ENCODE measurements around the gene LRRFIP1. TPM values are rescaled to one million over a fixed set of nuclear protein-coding genes. Genes with fewer than 3 reads are reported as not detected.

The LRRFIP1 gene
- total and polyA plus RNA-seq, 2 donors (not counting 3 experiments of a cell fraction or from before 2014, with no cell fraction given), result 39.2 to 179 TPM

GRCh38 chr2:237685408-237685807 lies 58.0 kb downstream of the LRRFIP1 start:
- Histone ChIP-seq H3K9me3 (replicated peaks; ENCODE audit: control insufficient read depth, insufficient read depth, low read length) (no peaks in the 10 kb centered on the region), H3K9ac (replicated peaks; ENCODE audit: extremely low read depth, insufficient read depth, low read length) (no peak overlapping the region), H3K4me2 (ENCODE audit: insufficient read depth, low read length) (no peak overlapping the region), H3K4me1 (ENCODE audit: control insufficient read depth, extremely low read depth, insufficient read depth, low read length) (peaks cover 27% of the 10 kb centered on the region), H4K20me1 (replicated peaks; ENCODE audit: control insufficient read depth, extremely low read depth, insufficient read depth, low read length) (no peaks in the 10 kb centered on the region), H3K9me1 (replicated peaks; ENCODE audit: control insufficient read depth, extremely low read depth, insufficient read depth, low read length) (no peaks in the 10 kb centered on the region), H2AFZ (ENCODE audit: low read depth, low read length) (no peak overlapping the region), H3K27me3 (ENCODE audit: control insufficient read depth in 2 of 2, insufficient read depth in 2 of 2, low read length in 2 of 2) (no peaks in the 10 kb centered on the region), H3K27ac (ENCODE audit: insufficient read depth, low read depth, low read length) (no peak overlapping the region), H3K36me3 (ENCODE audit: control insufficient read depth in 2 of 2, extremely low read depth in 1 of 2, insufficient read depth in 2 of 2, low read length in 2 of 2) (no peaks in the 10 kb centered on the region), H3K4me3 (replicated peaks in 1 of 3; ENCODE audit: insufficient read depth in 1 of 3, low read depth in 1 of 3, low read length in 3 of 3) (no peak overlapping the region), H3K79me2 (ENCODE audit: control insufficient read depth, insufficient read depth, low read length) (no peaks in the 10 kb centered on the region)
- BruUV-seq (replicated peaks), result no TSS peak
- intact Hi-C loops (cut with micrococcal nuclease) (no loop called here), dilution Hi-C loops (cut with MboI; ENCODE audit: extremely low pct_ligation_motif_present, low sequenced_read_pairs) (no loop called here)
- DNase-seq (ENCODE audit: low read depth, low spot score) (no peak), FAIRE-seq (peak; percentile 54)
- ChIA-PET POLR2A (no interaction called here), CTCF (interaction anchor here (0.7 to 4.4 kb wide), 19 partner anchors 9 to 172 kb away, joined by 3 to 46 read pairs (median 4); no protein-coding TSS in a partner anchor)
- TF ChIP-seq POLR2A (IDR thresholded peaks at IDR 0.05; ENCODE audit: low read depth, low read length) (no peak), JUN (IDR thresholded peaks at IDR 0.05; ENCODE audit: borderline replicate concordance, insufficient read depth, insufficient read length, low read depth) (no peak), MYC (IDR thresholded peaks at IDR 0.05; ENCODE audit: low read depth, low read length) (no peak), EZH2 (IDR thresholded peaks at IDR 0.05; ENCODE audit: borderline replicate concordance, low read depth, low read length, severe bottlenecking) (no peak), CTCF (IDR thresholded peaks at IDR 0.05; ENCODE audit: extremely low read depth in 1 of 2, insufficient read depth in 1 of 2, low read depth in 1 of 2, low read length in 2 of 2) (peak; percentile 20 to 27)

GRCh38 chr2:237686659-237687136 lies 59.3 kb downstream of the LRRFIP1 start:
- no peaks in the 10 kb centered on the region for H3K9me1 ChIP-seq (replicated peaks; ENCODE audit: control insufficient read depth, extremely low read depth, insufficient read depth, low read length)
- BruUV-seq (replicated peaks), result no TSS peak
- no peaks in the 10 kb centered on the region for H3K36me3 ChIP-seq (ENCODE audit: control insufficient read depth in 2 of 2, extremely low read depth in 1 of 2, insufficient read depth in 2 of 2, low read length in 2 of 2)
- H3K9me3 ChIP-seq (replicated peaks; ENCODE audit: control insufficient read depth, insufficient read depth, low read length), result no peaks in the 10 kb centered on the region
- no peaks in the 10 kb centered on the region for H3K27me3 ChIP-seq (ENCODE audit: control insufficient read depth in 2 of 2, insufficient read depth in 2 of 2, low read length in 2 of 2)
- peak overlapping the region; percentile 4 for H3K9ac ChIP-seq (replicated peaks; ENCODE audit: extremely low read depth, insufficient read depth, low read length)
- DNase-seq (ENCODE audit: low read depth, low spot score) (peak; percentile 82), FAIRE-seq (no peak)
- H4K20me1 ChIP-seq (replicated peaks; ENCODE audit: control insufficient read depth, extremely low read depth, insufficient read depth, low read length), result no peaks in the 10 kb centered on the region
- peaks cover 29% of the 10 kb centered on the region for H3K4me1 ChIP-seq (ENCODE audit: control insufficient read depth, extremely low read depth, insufficient read depth, low read length)
- peak overlapping the region; percentile 21 for H2AFZ ChIP-seq (ENCODE audit: low read depth, low read length)
- TF ChIP-seq CTCF (IDR thresholded peaks at IDR 0.05; ENCODE audit: extremely low read depth in 1 of 2, insufficient read depth in 1 of 2, low read depth in 1 of 2, low read length in 2 of 2) (peak; percentile 47 to 54), POLR2AphosphoS5 (IDR thresholded peaks at IDR 0.05; ENCODE audit: insufficient read depth, low read depth, low read length) (peak; percentile 70), EZH2 (IDR thresholded peaks at IDR 0.05; ENCODE audit: borderline replicate concordance, low read depth, low read length, severe bottlenecking) (no peak), FOS (IDR thresholded peaks at IDR 0.05; ENCODE audit: borderline replicate concordance, insufficient read depth, low read length) (peak; percentile 53), MAX (IDR thresholded peaks at IDR 0.05; ENCODE audit: insufficient read depth, insufficient read length) (peak; percentile 91), MYC (IDR thresholded peaks at IDR 0.05; ENCODE audit: low read depth, low read length) (peak; percentile 76), GATA2 (IDR thresholded peaks at IDR 0.05; ENCODE audit: insufficient read depth, insufficient read length, low read depth, low read length) (no peak), JUN (IDR thresholded peaks at IDR 0.05; ENCODE audit: borderline replicate concordance, insufficient read depth, insufficient read length, low read depth) (peak; percentile 63), POLR2A (IDR thresholded peaks at IDR 0.05; ENCODE audit: low read depth, low read length) (no peak)
- H3K4me3 ChIP-seq (replicated peaks in 1 of 3; ENCODE audit: insufficient read depth in 1 of 3, low read depth in 1 of 3, low read length in 3 of 3), result no peak overlapping the region
- ChIA-PET POLR2A (interaction anchor here (0.5 to 1.4 kb wide), 5 partner anchors 11 to 33 kb away, joined by 3 to 7 read pairs (median 4); no protein-coding TSS in a partner anchor), CTCF (interaction anchor here (0.5 to 2.8 kb wide), 21 partner anchors 9 to 115 kb away, joined by 3 to 25 read pairs (median 4); no protein-coding TSS in a partner anchor)
- no peak overlapping the region for H3K4me2 ChIP-seq (ENCODE audit: insufficient read depth, low read length)
- intact Hi-C loops (cut with micrococcal nuclease) (loop anchor here (1.0 kb wide), 2 partner anchors 11 to 83 kb away; no protein-coding TSS in a partner anchor), dilution Hi-C loops (cut with MboI; ENCODE audit: extremely low pct_ligation_motif_present, low sequenced_read_pairs) (no loop called here)
- peak overlapping the region; percentile 89 for H3K27ac ChIP-seq (ENCODE audit: insufficient read depth, low read depth, low read length)
- no peaks in the 10 kb centered on the region for H3K79me2 ChIP-seq (ENCODE audit: control insufficient read depth, insufficient read depth, low read length)

Data from endothelial cell of umbilical vein (primary cell).